Astrocyte (in vitro differentiated cells and primary cell): ENCODE measurements around the gene DUSP15. TPM values are rescaled to one million over a fixed set of nuclear protein-coding genes. Genes with fewer than 3 reads are reported as not detected.

Source experiments
- DNase-seq: peaks from one replicate; pipeline ENCODE4 v3.0.0-alpha.2; 2010; ENCODE audit warnings: low read depth
- FAIRE-seq: peaks from 2 replicates; lab custom pipeline; 2011; peaks lifted over from hg19 to GRCh38; lab: Jason Lieb, UNC
- H2AFZ ChIP-seq: 2 replicates; pipeline ENCODE4 v1.6.0; 2012; ENCODE audit warnings: low read depth, low read length, inconsistent platforms
- H3K27ac ChIP-seq: 2 replicates; pipeline ENCODE4 v1.5.1; 2011; ENCODE audit warnings: low read depth, low read length, inconsistent platforms
- H3K27me3 ChIP-seq: 2 replicates; pipeline ENCODE4 v1.6.0; 2011; ENCODE audit warnings: low read length, inconsistent platforms; ENCODE audit not compliant: insufficient read depth
- H3K36me3 ChIP-seq: 2 replicates; pipeline ENCODE4 v1.5.1; 2011; ENCODE audit warnings: low read length, inconsistent platforms; ENCODE audit not compliant: insufficient read depth
- H3K4me1 ChIP-seq: 2 replicates; pipeline ENCODE4 v1.5.1; 2011; ENCODE audit warnings: low read length, inconsistent platforms; ENCODE audit not compliant: insufficient read depth
- H3K4me2 ChIP-seq: 2 replicates; pipeline ENCODE4 v1.6.0; 2012; ENCODE audit warnings: low read length, inconsistent platforms
- H3K4me3 ChIP-seq: 2 replicates; pipeline ENCODE4 v1.5.1; 2011; ENCODE audit warnings: low read depth, mild to moderate bottlenecking, low read length, inconsistent platforms; ENCODE audit not compliant: insufficient read depth
- H3K79me2 ChIP-seq: 2 replicates; pipeline ENCODE4 v1.6.0; 2012; ENCODE audit warnings: mild to moderate bottlenecking, low read length, inconsistent platforms; ENCODE audit not compliant: insufficient read depth
- H3K9ac ChIP-seq: 2 replicates; pipeline ENCODE4 v1.6.0; 2012; ENCODE audit warnings: mild to moderate bottlenecking, low read length, inconsistent platforms
- H3K9me3 ChIP-seq: 2 replicates; pipeline ENCODE4 v1.5.1; 2012; ENCODE audit warnings: low read depth, mild to moderate bottlenecking, low read length, inconsistent platforms; ENCODE audit not compliant: insufficient read depth
- H4K20me1 ChIP-seq: 2 replicates; pipeline ENCODE4 v1.6.0; 2012; ENCODE audit warnings: low read length, inconsistent platforms; ENCODE audit not compliant: insufficient read depth
- H3K27ac Mint-ChIP-seq: one replicate; pipeline ENCODE4 v1.8.0; 2021; ENCODE audit warnings: mild to moderate bottlenecking, mixed read lengths; ENCODE audit not compliant: unreplicated experiment
- H3K27me3 Mint-ChIP-seq: one replicate; pipeline ENCODE4 v1.8.0; 2021; ENCODE audit warnings: low read depth, mixed read lengths; ENCODE audit not compliant: unreplicated experiment
- H3K36me3 Mint-ChIP-seq: one replicate; pipeline ENCODE4 v1.8.0; 2021; ENCODE audit warnings: low read depth, mixed read lengths; ENCODE audit not compliant: unreplicated experiment
- H3K4me1 Mint-ChIP-seq: one replicate; pipeline ENCODE4 v1.8.0; 2021; ENCODE audit warnings: low read depth, mixed read lengths; ENCODE audit not compliant: unreplicated experiment
- H3K4me3 Mint-ChIP-seq: one replicate; pipeline ENCODE4 v1.8.0; 2021; ENCODE audit warnings: mild to moderate bottlenecking, moderate library complexity, mixed read lengths; ENCODE audit not compliant: unreplicated experiment
- H3K9me3 Mint-ChIP-seq: one replicate; pipeline ENCODE4 v1.8.0; 2021; ENCODE audit warnings: mild to moderate bottlenecking, mixed read lengths; ENCODE audit not compliant: unreplicated experiment
- CTCF ChIP-seq: IDR thresholded peaks from 2 replicates; pipeline ENCODE4 v1.5.1; 2011; ENCODE audit warnings: low read depth, mild to moderate bottlenecking, inconsistent platforms, low read length, moderate library complexity; ENCODE audit not compliant: insufficient read depth
- EZH2 ChIP-seq: IDR thresholded peaks from 2 replicates; pipeline ENCODE4 v1.6.1; 2012; ENCODE audit warnings: mild to moderate bottlenecking, low read length, inconsistent platforms; ENCODE audit not compliant: insufficient read depth
- total RNA-seq: library from RNA; stranded (reverse); gene quantifications from 2 replicates; pipeline ENCODE4 v1.2.1, GENCODE V29; 2021

Gene DUSP15
- total RNA-seq, 1 donor from 2014 or later: 1.2 TPM

- H3K79me2 ChIP-seq: peaks cover 14% of the 10 kb centered on the region
- H3K36me3 Mint-ChIP-seq: no peaks in the 10 kb centered on the region
- H3K9ac ChIP-seq: peak overlapping the region; percentile 72
- DNase-seq (no peak), FAIRE-seq (no peak)
- H3K9me3 ChIP-seq: no peaks in the 10 kb centered on the region
- peaks cover 3% of the 10 kb centered on the region for H3K9me3 Mint-ChIP-seq
- H3K4me3 ChIP-seq: no peak overlapping the region
- TF ChIP-seq EZH2 (no peak), CTCF (no peak)
- H3K4me3 Mint-ChIP-seq: no peak overlapping the region
- H3K27me3 ChIP-seq: no peaks in the 10 kb centered on the region
- H2AFZ ChIP-seq: no peak overlapping the region
- peaks cover 79% of the 10 kb centered on the region for H3K4me1 ChIP-seq
- H3K4me1 Mint-ChIP-seq: peaks cover 44% of the 10 kb centered on the region
- peak overlapping the region; percentile 75 for H3K27ac Mint-ChIP-seq
- H4K20me1 ChIP-seq: no peaks in the 10 kb centered on the region
- H3K27ac ChIP-seq: peak overlapping the region; percentile 85
- H3K27me3 Mint-ChIP-seq: no peaks in the 10 kb centered on the region
- peak overlapping the region; percentile 84 for H3K4me2 ChIP-seq
- H3K36me3 ChIP-seq: no peaks in the 10 kb centered on the region
Measured at GRCh38 chr20:31840906-31841816, 29.2 kb downstream of the DUSP15 start.

- H3K36me3 Mint-ChIP-seq: no peaks in the 10 kb centered on the region
- Histone ChIP-seq H3K27ac (no peak overlapping the region), H3K79me2 (peaks cover 10% of the 10 kb centered on the region), H4K20me1 (no peaks in the 10 kb centered on the region), H3K27me3 (no peaks in the 10 kb centered on the region), H3K4me3 (no peak overlapping the region), H3K4me2 (no peak overlapping the region), H3K4me1 (peaks cover 80% of the 10 kb centered on the region), H3K9me3 (no peaks in the 10 kb centered on the region), H2AFZ (no peak overlapping the region), H3K9ac (no peak overlapping the region), H3K36me3 (no peaks in the 10 kb centered on the region)
- H3K27me3 Mint-ChIP-seq: no peaks in the 10 kb centered on the region
- no peak for TF ChIP-seq CTCF
- no peak for TF ChIP-seq EZH2
- H3K27ac Mint-ChIP-seq: no peak overlapping the region
- no peak overlapping the region for H3K4me3 Mint-ChIP-seq
- no peak for DNase-seq
- peaks cover 3% of the 10 kb centered on the region for H3K9me3 Mint-ChIP-seq
- peaks cover 53% of the 10 kb centered on the region for H3K4me1 Mint-ChIP-seq
- no peak for FAIRE-seq
Measured at GRCh38 chr20:31839782-31840487, 30.4 kb downstream of the DUSP15 start.
